GM15510 (cell line): ENCODE measurements around the gene PARP9.

Experiments used
- POLR2A ChIP-seq: IDR thresholded peaks from 3 replicates; pipeline ENCODE4 v1.6.1; 2011; ENCODE audit warnings: borderline replicate concordance; ENCODE audit not compliant: insufficient read length; ENCODE audit errors: extremely low read depth

The PARP9 gene

GRCh38 chr3:122555275-122556071 lies 8.6 kb downstream of the PARP9 start:
- no peak for TF ChIP-seq POLR2A

GRCh38 chr3:122553171-122553570 lies 10.9 kb downstream of the PARP9 start:
- no peak for TF ChIP-seq POLR2A

DNA sequence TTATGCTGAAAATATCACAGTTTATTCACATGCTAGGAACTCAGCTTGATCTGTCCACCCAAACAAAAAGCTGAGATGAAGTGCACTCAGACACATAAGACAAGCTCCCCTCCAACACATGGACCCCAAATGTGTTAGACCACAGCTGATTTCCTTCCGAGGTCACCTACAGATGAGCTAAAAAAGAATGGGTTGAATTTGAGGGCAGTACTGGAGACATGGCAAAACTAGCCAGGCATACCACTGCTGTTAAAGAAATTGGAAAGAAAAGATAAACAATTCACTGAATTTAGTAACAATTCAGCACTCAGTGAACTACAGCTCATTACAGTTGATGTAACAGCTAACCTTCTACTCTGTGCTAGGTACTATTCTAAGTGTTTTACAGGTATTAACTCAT lies 15.5 kb downstream of the PARP9 start:
- no peak for TF ChIP-seq POLR2A

- no peak for TF ChIP-seq POLR2A
These were observed 16.0 kb downstream of the PARP9 start for GRCh38 chr3:122548076-122548475.

DNA sequence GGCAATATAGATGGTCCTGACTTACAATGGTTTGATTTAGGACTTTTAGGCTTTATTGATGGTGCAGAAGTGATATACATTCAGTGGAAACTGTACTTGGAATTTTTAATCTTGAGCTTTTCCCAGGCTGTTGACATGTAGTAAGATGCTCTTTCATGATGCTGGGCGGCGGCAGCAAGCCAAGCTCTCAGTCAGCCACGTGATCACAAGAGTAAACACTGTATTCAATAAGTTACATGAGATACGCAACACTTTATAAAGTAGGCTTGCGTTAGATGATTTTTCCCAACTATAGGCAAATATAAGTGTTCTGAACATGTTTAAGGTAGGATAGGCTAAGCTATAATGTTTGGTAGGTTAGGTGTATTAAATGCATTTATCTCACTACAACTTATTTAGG lies 17.9 kb downstream of the PARP9 start:
- TF ChIP-seq POLR2A, result no peak

DNA sequence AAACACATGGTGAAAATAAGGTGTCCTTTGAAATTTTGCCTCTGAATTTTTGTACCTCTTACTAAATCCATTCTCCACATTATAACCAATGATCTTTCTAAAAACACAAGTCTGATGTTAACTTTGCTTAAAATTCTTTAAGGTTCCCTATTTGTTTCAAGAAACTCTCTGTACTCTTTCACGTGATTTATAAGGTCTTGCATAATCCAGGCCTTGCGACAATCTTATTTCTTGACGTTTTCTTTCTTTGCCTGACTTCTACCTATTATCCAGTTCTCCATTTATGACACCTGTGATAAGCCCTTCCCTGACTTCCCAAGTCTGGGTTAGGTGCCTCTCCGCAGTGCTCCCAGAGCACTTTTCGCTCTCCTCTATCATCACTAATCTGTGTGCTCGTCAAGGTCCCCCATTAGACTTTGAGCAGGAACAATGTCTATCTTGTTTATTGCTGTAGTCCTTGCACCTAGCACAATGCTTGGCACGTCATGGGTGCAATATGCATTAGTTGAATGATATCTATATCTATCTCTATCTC lies 25.1 kb downstream of the PARP9 start:
- no peak for TF ChIP-seq POLR2A

DNA sequence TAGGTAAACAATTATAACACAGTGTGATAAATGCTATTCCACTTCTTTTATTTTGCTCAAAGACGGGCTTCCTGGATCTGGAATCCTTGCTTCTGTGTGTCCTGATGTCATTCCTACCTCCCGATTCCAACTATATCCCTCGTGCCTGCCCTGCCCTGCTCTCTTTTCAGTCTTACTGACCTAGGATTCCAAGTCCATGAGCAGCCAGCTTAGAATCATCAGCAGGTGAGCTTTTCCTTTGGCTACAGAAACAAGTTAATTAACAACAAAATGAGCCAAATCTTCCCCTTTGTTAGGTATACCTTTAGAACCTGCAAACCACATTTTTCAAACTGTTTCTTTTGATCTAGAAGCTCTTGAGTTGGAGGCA lies 27.5 kb downstream of the PARP9 start:
- no peak for TF ChIP-seq POLR2A

DNA sequence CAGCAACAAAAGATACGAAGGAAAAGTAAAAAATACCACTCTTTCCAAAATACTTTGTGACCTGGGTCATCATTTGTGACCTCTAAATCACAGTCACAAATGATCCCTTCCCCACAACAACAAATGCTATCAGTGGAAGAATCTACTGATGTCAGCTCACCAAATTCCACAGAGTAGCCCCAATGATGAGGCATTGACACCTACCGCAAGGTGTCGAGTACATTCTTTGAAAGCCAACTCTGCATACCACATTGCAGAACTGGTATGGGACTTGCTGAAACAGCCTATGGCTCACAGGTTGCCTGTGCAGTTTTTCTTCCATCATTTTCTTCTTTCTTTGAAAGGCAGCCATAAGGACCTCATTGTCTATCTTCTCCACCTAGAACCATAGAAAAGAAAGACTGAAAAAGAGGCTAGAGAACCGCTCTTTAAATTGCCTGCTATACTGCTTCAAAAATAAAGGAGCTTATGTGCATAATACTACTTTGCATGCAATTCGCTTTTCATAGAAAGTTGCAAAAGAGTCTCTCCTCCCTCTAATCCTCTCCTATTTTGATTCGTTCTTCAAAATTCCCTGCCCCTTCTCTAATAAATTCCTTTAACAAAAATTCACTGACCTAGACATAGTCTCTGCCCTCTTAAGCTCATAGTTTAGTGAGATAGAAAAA lies 28.0 kb downstream of the PARP9 start:
- no peak for TF ChIP-seq POLR2A

DNA sequence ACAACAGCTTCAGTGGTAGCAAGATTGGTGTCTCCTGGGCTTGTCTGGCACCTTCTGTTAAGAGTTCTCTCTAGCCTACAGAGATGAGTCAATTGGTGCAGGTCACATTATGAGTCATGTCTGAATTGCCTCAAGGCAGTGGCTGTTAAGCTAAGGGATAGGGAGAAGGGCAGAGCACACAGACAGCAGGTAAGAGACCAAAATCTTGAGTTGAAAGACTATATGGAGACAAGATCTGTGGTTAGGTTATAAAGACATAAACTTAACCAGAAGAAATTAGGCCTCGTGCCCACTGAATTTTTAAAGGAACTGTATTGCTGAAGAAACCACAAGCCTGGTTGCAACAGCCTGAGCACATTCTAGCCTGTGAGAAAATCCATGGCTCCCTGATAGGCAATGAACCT lies 30.2 kb downstream of the PARP9 start:
- TF ChIP-seq POLR2A, result no peak

DNA sequence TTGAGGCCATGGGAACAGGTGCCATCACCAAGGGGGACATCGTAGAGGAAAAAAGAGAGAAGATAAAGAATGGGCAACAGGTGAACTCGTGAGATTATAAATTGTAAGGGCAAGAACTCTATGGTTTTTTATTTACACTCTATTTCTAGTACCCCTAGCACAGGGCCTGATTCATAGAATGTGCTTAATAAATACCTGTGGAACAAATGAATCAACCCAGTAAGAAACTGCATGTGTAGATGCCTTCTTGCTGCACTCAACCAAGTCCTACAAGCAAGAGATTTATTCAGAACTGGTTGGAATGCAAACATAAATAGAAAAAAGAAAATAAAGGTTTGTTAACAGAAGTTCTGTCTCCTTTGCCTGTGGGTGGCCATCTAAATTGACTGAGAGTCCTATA lies 30.6 kb downstream of the PARP9 start:
- TF ChIP-seq POLR2A, result no peak

GRCh38 chr3:122530164-122530563 lies 33.9 kb downstream of the PARP9 start:
- no peak for TF ChIP-seq POLR2A

DNA sequence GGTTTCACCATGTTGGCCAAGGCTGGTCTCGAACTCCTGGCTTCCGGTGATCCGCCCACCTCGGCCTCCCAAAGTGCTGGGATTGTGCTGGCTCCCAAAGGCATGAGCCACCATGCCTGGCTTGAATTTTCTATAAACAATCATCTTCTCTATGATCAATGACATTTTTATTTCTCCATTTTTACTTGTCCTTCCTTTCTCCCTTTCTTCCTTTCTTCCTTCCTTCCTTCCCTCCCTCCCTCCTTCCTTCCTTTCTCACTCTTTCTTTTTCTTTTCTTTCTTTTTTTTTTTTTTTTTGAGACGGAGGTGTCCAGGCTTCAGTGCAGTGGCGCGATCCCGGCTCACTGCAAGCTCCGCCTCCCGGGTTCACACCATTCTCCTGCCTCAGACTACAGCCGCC lies 40.8 kb downstream of the PARP9 start:
- TF ChIP-seq POLR2A, result no peak

DNA sequence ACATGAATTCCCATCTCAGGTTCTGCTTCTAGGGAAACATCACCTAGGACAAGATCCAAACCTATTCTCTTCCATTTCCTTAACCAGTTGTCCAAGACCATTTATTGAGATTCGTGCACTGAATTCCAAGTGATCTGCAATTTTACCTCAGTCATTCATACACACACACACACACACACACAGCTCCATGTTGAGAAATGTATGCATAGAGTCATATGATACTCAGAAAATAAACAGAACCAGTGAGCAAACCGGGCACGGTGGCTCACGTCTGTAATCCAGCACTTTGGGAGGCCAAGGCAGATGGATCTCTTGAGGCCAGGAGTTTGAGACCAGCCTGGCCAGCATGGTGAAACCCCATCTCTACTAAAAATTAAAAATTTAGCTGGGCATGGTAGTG lies 43.2 kb downstream of the PARP9 start:
- no peak for TF ChIP-seq POLR2A

DNA sequence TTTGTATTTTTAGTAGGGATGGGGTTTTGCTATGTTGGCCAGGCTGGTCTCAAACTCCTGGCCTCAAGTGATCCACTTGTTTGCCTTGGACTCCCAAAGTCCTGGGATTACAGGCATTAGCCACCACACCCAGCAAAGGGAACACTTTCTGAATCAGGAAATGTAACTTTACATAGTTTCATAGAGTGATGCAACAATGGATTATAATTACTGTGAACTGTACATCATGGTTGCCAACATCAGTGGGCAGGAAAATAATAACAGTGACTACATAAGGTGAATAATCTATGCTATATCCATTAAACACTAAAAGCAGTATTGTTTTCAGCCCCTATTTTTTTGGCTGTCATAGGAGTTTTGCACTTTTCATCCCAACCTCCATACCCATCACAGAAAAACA lies 44.4 kb downstream of the PARP9 start:
- TF ChIP-seq POLR2A, result no peak

GRCh38 chr3:122516846-122517360 lies 47.2 kb downstream of the PARP9 start:
- no peak for TF ChIP-seq POLR2A

DNA sequence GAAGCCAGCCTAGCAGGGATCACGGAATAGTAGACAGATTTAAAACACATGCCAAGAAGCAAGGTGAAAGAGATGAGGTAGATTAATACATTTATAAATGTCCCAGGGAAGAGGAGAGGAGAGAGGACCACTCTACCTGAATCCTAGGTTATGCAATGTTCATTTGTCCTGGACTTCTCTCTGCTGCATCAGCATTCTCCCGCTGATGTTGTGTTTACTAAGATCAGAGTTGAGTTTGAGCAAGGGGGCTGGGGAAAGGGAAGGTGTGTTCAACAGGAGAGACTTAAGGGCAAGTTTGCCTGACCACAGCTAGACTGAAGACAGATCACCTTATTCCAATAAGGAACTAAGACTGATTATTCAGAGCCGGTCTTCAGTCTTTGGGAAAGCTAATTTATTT lies 48.2 kb downstream of the PARP9 start:
- no peak for TF ChIP-seq POLR2A
